ENCODE measurements around the gene NPVF.

DNA sequence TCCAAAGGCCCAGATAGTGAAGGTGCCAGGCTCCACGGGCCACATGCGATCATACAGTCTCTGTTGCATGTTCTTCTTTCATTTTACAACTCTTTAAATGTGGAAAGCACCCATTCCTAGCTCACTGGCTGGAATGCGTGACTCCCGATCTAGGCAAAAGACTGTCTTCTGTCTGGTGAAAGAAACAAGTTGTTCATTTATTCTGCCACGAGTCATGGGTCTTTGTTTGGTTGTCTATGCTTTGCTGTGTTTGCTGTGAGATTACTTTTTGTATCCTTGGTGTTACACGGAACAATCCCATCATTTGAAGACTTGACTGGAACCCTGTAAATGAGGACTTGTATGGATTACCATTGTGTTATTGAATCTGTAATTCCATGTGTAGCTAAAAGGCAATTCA lies 41.9 kb downstream of the NPVF start:
- TF ChIP-seq SP1 (IDR thresholded peaks at IDR 0.05; ENCODE audit: low read depth, low read length), result no peak
- no peak for TF ChIP-seq POLR2AphosphoS5 (IDR thresholded peaks at IDR 0.05; ENCODE audit: low read depth, low read length)
- no peak for TF ChIP-seq YY1 (IDR thresholded peaks at IDR 0.05; ENCODE audit: low read depth, low read length)
- TF ChIP-seq, protein P1, sequence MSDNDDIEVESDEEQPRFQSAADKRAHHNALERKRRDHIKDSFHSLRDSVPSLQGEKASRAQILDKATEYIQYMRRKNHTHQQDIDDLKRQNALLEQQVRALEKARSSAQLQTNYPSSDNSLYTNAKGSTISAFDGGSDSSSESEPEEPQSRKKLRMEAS (IDR thresholded peaks at IDR 0.05), result no peak
- no peak for TF ChIP-seq SIN3A (conservative IDR thresholded peaks at IDR 0.05 in 1 of 2, IDR thresholded peaks at IDR 0.05 in 1 of 2; ENCODE audit: low read depth in 1 of 2, low read length in 2 of 2)
- TF ChIP-seq, protein P2, sequence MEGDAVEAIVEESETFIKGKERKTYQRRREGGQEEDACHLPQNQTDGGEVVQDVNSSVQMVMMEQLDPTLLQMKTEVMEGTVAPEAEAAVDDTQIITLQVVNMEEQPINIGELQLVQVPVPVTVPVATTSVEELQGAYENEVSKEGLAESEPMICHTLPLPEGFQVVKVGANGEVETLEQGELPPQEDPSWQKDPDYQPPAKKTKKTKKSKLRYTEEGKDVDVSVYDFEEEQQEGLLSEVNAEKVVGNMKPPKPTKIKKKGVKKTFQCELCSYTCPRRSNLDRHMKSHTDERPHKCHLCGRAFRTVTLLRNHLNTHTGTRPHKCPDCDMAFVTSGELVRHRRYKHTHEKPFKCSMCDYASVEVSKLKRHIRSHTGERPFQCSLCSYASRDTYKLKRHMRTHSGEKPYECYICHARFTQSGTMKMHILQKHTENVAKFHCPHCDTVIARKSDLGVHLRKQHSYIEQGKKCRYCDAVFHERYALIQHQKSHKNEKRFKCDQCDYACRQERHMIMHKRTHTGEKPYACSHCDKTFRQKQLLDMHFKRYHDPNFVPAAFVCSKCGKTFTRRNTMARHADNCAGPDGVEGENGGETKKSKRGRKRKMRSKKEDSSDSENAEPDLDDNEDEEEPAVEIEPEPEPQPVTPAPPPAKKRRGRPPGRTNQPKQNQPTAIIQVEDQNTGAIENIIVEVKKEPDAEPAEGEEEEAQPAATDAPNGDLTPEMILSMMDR (IDR thresholded peaks at IDR 0.05; ENCODE audit: control extremely low read depth in 1 of 3, insufficient read depth in 1 of 3, low read depth in 1 of 3, low read length in 3 of 3), result no peak
- TF ChIP-seq EZH2 (IDR thresholded peaks at IDR 0.05; ENCODE audit: low read depth, low read length, severe bottlenecking), result no peak
- TF ChIP-seq JUND (IDR thresholded peaks at IDR 0.05; ENCODE audit: low read length), result no peak
- TF ChIP-seq MAFK (IDR thresholded peaks at IDR 0.05; ENCODE audit: low read depth, low read length), result no peak
- TF ChIP-seq PHF8 (conservative IDR thresholded peaks at IDR 0.05; ENCODE audit: low read depth, low read length), result no peak
- no peak for TF ChIP-seq CREB1 (IDR thresholded peaks at IDR 0.05)

Measured in H1 (cell line).